Mammary epithelial cell (primary cell): ENCODE results near the gene AP2A2.

ENCODE experiments used
- CTCF ChIP-seq, 2 donors: IDR thresholded peaks in 1 of 2; conservative IDR thresholded peaks in 1 of 2; 2 replicates each; pipeline ENCODE4 v1.5.1; 2011 to 2012; ENCODE audit warnings: inconsistent platforms in 2 of 2, low read length in 2 of 2, mild to moderate bottlenecking in 2 of 2, control low read depth in 1 of 2, low read depth in 1 of 2; ENCODE audit not compliant: insufficient read depth in 1 of 2; ENCODE audit errors: extremely low read depth in 1 of 2
- EZH2 ChIP-seq: IDR thresholded peaks from 2 replicates; pipeline ENCODE4 v1.6.1; 2012; ENCODE audit warnings: low read length, inconsistent platforms, borderline replicate concordance

GRCh38 chr11:1002406-1002984 lies 76.8 kb downstream of the AP2A2 start:
- no peak for TF ChIP-seq CTCF (conservative IDR thresholded peaks at IDR 0.05 in 1 of 2, IDR thresholded peaks at IDR 0.05 in 1 of 2; ENCODE audit: extremely low read depth in 1 of 2, insufficient read depth in 1 of 2, low read depth in 1 of 2, low read length in 2 of 2)
- TF ChIP-seq EZH2 = no peak
